Loucy (cell line): Measurements from ENCODE around the gene FAM219A.

Source experiments
- CTCF ChIP-seq: fragments of 200-600 bp; sonication (generic); conservative IDR thresholded peaks from 2 replicates; pipeline ENCODE4 v1.5.1; 2014; ENCODE audit warnings: mild to moderate bottlenecking, antibody characterized with exemption, low read length
- EZH2phosphoT487 ChIP-seq: fragments of 200-600 bp; IDR thresholded peaks from 2 replicates; pipeline ENCODE4 v1.6.1; 2018; ENCODE audit warnings: antibody characterized with exemption, mild to moderate bottlenecking, moderate library complexity, borderline replicate concordance

GRCh38 chr9:34380511-34381315, 77.7 kb downstream of the FAM219A start:
- TF ChIP-seq CTCF (no peak), EZH2phosphoT487 (no peak)
